Activated T-cell treated with anti-CD3 and anti-CD28 coated beads, Interleukin-2, amount 50 U/mL, for 1 hour (primary cell): Measurements from ENCODE around the gene CLCN1.

ENCODE experiments used
- DNase-seq: peaks from one replicate; pipeline ENCODE4 v3.0.0-alpha.2; 2020

CLCN1 gene

DNA sequence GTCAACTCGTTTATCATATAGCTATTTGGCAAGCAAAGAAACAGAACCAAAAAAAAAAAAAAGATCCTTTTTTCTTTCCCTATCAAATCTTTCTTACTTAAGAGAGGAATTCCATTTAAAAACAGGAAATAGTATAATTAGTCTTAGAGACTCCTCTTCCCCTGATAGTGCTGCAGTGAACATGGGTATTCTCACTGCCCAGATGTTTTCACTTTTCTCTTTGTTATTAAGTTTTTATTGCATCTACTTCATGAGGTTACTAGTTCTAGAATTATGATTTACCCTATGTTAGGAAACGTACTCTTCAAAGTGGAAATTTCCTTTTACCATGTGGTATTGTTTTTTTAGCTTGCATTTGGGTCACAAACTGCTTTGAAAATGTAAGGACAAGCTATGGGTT, 19.2 kb upstream of the CLCN1 start:
- no peak for DNase-seq

DNA sequence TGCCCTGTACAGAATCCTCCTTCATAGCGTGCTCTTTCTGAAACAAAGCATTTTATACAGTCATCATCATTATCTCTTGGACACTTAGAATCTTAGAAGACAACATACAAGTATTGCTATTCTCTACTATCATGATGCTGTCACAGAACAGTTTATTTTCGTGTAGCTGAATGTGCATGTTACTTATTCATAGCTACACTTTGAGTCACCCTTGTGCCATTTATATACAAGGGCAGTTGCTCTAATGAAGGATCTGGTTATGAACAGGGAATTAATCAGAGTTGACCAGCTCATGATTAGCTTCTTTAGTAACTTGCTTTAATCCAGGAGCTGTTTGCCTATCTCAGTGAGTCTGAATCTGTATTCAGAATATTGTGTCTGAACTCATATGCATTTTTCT, 16.6 kb upstream of the CLCN1 start:
- no peak for DNase-seq

- DNase-seq = peak; percentile 69
These were observed 16.1 kb upstream of the CLCN1 start for GRCh38 chr7:143299840-143300239.

GRCh38 chr7:143300959-143301935, 14.7 kb upstream of the CLCN1 start:
- no peak for DNase-seq

GRCh38 chr7:143303733-143304132, 12.2 kb upstream of the CLCN1 start:
- DNase-seq = no peak

- DNase-seq = no peak
These were observed 11.0 kb upstream of the CLCN1 start for GRCh38 chr7:143304938-143305337.

GRCh38 chr7:143305423-143306070, 10.4 kb upstream of the CLCN1 start:
- DNase-seq = peak; percentile 75

GRCh38 chr7:143308632-143309031, 7.3 kb upstream of the CLCN1 start:
- DNase-seq = no peak

DNA sequence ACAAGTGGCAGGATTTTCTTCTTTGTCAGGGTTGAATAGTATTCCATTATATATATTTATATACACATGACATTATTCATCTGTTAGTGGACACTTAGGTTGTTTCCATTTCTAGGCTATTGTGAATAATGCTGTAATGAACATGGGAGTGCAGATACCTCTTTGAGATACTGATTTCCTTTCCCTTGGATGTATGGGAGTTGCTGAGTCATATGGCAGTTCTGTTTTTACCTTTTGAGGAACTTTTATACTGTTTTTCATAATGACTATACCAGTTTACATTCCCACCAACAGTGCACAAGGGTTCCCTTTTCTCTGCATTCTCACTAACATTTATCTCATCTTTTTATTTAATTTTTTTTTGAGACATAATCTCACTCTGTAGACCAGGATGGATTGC, 1.8 kb upstream of the CLCN1 start:
- no peak for DNase-seq

GRCh38 chr7:143316492-143316891, 581 bp downstream of the CLCN1 start:
- DNase-seq = no peak

- DNase-seq = no peak
These were observed 2.8 kb downstream of the CLCN1 start for GRCh38 chr7:143318661-143319060.

DNA sequence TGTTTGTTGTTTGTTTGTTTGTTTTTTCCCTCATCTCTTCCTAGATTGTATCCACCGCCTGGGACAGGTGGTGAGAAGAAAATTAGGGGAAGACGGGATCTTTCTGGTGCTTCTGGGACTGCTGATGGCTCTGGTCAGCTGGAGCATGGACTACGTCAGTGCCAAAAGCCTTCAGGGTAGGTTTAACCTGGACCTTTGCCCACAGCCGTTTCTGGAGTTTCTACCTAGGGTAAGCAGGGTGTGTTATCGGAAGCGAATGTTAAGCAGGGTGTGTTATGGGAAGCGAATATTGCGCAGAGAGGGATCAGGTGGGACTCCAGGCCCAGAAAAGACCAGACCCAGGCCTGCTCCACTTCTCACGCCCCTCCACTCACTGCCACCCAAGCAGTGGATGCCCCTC, 4.7 kb downstream of the CLCN1 start:
- no peak for DNase-seq

- no peak for DNase-seq
These were observed 5.3 kb downstream of the CLCN1 start for GRCh38 chr7:143321242-143321641.

DNA sequence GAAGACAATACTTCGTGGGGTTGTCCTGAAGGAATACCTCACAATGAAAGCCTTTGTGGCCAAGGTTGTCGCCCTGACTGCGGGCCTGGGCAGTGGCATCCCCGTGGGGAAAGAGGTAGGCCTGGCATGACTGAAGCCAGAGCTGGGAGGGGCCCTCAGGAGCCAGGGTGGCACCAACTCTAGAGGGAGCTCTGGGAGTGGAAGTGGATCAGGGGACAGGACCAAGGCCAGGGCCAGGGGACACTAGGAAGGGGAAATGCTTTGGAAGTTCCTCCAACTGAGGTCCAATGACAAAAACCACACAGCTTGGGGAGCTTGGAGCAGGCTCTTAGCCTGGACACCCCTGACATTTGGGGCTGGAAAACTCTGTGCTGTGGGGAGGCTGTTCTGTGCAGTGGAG, 5.8 kb downstream of the CLCN1 start:
- no peak for DNase-seq

DNA sequence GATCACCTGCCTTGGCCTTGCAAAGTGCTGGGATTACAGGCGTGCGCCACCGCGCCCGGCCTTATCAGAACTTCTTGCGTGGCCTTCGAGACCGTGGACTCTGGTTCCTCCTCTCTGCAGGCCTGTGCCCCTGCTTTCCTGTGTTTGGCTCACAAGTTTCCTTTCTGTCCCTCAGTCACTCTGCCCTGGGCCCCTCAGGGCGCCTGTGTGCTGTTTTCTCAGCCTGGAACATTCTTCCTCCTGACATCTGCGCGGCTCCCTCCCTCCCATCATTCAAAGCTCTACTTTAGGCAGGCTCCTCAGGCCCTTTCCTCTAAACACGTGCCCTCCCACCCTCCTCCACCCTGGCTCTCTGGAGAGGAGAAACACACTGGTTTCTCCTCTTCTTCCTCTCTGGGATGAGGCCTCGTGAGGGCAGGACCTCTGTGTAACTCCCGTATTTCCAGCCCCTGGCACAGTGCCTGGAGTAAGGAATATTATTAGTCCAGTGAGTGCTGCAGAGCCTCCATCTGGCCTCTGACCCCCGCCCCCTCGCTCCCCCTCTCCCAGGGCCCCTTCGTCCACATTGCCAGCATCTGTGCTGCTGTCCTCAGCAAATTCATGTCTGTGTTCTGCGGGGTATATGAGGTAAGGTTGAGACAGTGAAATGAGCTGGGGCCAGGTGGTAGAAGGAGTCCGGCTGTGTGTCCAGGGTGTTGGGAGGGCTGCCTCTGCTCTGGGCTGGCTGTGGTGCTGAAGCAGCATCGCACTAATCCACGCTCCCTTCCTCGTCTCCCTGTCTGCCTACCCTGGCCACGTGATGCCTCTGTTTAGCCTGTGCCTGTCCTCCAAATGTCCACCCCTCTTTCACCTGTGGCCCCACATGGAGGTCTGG, 7.1 kb downstream of the CLCN1 start:
- DNase-seq = no peak

DNA sequence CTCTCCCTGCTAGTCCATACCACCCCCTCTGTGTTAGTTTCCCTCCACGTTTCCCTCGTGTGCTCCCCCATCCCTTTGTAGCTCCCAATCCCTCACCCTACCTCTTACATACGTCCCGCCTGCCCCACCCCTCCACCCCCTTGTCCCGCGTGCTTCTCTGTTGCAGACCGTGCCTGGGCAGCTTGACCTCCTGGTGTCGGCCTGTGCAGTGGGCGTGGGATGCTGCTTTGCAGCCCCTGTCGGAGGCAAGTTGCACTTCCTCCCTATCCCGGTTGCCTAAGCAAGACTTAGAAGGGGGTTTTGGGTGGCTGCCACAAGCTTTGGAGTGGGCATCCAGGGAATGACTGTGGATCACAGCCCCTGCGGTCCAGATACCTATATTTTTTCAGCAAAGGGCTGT, 7.7 kb downstream of the CLCN1 start:
- DNase-seq = no peak

GRCh38 chr7:143325240-143325639, 9.3 kb downstream of the CLCN1 start:
- DNase-seq = no peak

DNA sequence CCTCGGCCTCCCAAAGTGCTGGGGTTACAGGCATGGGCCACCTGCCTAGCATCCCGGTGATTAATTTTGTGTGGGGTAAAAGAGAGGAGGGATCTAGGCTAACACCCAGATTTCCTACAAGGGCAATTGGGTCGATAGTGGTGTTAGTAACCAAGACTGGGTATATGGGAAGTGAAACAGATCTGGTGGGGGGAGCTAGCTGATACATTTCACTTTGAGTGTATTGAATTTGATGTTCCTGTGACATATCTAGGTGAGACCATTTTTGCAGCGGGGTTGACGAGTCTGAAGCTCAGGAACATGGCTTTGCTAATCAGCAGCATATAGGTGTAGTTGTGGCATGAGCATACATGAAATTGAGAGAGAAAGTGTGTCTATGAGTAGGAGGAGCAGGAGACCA, 12.0 kb downstream of the CLCN1 start:
- DNase-seq = no peak

DNA sequence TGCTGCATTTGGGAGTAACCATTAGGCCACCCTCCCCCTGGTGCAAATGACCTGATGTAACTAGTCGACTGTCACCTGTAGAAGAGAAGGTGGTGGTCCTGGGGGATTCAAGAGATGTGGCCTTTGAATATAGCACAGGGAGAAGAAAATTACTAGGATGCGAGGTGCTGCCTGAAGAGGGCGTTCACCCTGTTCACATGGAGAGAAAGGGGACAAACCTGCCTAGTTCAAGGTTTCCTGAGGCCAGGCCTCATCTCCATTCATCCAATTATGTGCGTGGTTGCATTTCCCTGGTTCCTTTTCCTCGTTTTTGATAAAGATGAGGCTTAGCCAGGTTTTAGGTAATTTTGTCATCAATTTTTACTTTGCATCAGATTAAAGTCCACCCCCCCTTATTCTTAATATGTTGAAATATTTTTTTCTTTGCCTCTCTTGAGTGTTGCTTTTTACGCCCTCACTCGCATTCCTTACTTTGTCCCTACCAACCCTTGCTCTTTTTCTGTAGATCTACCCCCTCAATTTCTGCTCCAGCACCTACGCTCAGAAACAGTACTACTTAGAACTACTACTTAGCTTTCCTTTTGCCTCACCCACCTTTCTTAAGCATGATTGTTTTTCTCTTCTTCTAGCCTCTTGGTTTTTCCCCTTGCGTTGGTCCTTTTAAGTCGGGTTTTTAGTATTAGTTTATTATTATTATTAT, 13.7 kb downstream of the CLCN1 start:
- DNase-seq = no peak

DNA sequence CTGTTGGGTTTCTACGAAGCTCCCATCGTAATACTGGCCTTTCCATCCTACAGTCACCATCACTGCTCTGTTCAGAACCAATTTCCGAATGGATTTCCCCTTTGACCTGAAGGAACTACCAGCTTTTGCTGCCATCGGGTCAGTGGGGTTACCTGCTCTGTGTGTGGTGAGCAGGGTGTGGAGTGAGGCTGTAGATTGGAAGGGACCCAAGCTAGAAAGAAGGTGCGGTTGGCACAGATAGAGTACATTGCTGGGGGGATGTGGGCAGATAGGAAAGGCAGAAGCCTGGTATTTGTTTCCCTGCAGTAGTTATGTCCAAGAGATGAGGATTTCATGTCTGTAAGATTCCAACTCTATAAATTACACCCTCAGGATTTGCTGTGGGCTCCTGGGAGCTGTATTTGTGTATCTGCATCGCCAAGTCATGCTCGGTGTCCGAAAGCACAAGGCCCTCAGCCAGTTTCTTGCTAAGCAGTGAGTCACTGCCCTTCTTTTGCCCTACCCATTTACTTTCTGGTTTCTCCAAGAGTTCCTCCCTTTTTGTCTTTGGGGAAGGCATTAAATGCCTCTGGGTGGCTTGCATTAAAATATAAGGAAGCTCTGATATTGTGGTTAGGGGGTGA, 15.4 kb downstream of the CLCN1 start:
- DNase-seq = no peak

- no peak for DNase-seq
These were observed 18.3 kb downstream of the CLCN1 start for GRCh38 chr7:143334244-143334643.

DNA sequence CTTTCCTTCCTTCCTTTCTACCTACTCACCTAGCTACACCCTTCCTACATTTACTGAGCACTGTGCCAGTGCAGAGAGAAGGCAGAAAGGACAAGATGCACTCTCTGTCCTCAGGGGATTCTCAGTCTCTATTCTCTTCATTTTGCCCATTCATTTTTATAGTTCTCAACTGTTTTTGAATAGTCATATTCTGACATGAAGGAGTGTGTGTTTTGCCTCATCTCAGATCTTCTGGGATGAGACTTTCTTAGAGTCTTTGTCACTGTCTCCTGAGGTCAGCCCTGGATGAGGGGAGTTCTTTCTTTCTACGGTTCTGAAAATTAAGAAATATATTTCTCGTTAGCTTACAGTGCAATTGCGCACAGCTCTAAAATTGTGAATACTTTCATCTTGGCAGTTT, 21.3 kb downstream of the CLCN1 start:
- DNase-seq = no peak
